ENCODE data around the gene DCTN4.

The DCTN4 gene

DNA sequence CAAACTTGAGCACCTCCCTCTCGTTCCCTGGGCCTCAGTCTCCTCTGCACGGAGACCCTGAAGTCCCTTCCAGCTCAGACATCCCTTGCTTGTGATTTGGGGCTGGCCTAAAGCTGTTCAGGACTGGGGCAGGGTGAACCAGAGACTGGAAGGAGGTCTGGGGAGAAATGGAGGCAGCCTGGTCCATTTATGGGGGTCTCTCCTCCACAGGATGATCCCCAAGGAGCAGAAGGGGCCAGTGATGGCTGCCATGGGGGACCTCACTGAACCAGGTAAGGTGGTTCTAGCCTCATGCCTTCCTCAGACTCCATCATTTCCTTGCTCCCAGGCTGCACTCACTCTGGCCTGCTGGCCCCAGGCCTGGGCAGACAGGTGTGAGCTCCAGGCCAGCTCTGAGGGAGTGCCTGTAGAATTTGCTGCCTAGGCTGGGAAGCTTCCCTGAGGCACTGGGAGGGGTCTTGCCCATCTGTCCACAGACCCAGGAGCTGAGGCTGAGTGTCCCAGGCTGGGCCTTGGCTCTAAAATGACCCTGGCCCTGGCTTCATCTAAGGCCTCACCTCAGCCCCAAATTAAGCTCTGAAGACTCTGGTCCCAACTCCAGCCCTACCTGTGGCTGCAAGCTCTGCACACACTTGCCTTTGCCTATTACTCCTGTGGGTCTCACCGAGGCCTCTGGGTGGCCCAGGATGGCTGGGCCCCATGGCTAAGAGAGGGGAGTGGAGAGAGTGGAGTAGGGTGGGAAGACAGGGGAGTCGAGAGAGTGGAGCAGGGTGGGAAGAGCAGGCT, 95.9 kb downstream of the DCTN4 start:
- no peak for DNase-seq

DNA sequence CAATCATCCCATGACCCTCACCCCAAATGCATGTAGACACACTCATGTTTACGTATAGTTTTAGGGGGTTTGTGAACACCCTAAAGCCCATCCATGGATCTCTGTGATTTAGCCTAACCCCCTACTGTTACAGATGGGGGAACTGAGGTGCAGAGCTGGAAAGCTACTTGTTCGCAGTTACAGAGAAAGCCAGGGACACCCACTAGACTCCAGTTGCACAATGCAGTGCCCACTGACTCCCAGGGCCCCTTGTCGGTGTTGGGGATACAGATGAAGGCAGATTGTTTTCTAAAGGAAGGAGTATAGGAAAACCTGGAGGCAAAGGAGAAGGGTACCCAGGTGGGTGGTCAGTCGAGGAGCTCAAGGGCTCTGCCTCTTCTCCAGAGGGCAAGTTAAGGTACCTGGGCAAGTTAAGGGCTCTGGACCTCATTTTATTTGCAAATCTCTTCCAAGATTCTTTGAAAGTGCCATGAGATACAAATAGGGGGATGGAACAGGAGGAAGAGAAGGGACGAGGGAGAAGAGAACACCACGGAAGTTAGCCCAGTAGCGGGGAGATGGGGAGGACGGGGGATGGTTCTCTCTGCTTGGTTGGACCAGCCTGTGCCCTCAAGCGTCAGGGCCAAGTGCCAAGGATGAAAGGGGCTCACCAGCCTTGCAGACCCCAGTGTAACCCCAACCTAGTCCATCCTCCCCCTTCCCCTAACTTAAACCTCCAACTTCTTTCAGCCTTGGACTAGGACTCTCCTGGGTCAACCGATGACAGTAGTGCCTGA, 96.8 kb downstream of the DCTN4 start:
- no peak for DNase-seq

DNA sequence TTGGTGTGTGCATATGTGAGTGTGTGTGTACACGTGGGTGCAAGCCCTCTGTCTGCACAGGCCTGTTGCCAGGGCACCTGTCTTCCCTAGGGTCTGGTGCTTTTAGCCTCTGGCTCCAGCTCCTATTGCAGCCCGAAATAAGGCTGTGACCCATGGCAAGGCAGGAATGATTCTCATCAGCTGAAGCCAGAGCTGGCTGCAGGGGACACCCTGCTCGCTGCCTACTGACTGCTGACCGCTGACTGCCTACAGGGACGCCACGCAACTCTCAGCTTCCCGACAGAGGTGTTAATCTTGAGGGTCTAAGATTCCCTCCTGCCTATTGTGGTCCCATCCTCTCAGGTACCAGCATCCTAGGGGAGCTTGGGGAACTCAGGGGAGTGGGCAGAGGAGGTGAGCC, 97.7 kb downstream of the DCTN4 start, which contains the start of gene MYOZ3:
Gene MYOZ3 (plus strand): TSS at position 166 of the 400 bp plus-strand sequence. CDS start 1,691 bp downstream, outside the sequence.
- no peak for DNase-seq

DNA sequence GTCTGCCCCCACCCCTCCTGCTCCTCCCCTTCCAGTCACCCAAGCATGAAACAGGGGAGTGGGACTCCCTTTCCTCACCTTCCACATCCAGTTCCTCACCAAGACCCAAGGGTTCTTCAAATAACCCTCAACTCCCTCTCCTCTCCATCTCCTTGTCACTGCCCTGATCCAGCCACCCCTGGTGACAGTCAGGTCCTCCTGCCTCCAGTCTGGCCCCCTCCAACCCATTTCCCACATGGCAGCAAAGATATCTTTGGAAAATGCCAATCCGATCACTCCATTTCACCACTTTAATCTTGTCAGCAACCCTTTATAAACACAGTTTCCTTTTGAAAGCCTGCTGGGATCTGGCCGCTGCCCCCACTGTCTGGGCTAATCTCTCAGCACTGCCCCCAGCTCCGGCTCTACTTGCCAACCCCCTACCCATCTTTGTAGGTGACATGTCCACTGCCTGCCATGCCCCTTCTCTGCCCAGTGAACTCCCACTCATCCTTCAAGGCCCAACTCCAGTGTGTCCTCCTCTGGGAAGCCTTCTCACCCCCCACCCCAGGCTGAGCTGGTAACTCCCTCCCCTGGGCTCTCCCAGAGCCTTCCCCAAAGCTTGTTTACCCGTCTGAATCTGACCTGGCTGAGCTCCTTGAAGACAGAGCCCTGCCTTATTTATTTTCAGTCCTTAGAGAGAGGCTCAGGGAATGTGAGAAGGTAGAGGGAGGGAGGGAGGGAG, 98.5 kb downstream of the DCTN4 start:
- no peak for DNase-seq

DNA sequence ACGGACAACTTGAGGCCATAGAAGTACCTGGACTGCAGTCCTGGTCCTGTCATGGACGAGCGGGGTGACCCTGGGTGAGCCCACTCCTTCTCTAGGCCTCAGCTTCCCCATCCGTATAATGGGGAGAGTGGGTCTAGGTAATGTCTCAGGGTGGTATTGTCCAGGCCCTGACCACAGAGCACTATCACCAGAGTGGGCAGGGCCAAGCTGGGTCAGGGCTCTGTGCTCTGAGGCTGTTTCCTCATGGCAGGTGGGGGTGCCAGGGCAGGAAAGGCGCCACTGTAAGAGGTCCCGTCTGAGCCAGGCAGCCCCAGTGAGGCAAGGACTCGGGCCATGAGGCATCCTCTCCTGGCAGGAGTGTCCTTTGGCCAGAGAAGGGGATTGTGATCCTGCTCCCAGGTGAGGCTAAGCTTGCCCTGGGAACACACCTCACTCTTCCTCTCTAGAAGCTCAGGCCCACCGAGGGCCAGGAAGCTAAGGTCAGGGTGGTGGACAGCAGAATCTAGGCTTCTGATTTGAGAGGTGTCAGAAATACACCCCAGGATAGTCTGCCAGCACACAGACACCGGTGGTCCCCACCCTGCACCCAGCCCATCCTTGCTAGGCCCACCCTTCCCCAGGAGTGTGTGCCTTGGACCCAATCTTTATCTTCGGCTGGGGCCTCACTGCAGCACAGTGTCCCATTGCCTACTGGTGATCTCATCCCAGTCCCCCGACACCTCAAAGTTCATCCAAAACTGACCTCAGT, 99.3 kb downstream of the DCTN4 start:
- DNase-seq, result no peak

DNA sequence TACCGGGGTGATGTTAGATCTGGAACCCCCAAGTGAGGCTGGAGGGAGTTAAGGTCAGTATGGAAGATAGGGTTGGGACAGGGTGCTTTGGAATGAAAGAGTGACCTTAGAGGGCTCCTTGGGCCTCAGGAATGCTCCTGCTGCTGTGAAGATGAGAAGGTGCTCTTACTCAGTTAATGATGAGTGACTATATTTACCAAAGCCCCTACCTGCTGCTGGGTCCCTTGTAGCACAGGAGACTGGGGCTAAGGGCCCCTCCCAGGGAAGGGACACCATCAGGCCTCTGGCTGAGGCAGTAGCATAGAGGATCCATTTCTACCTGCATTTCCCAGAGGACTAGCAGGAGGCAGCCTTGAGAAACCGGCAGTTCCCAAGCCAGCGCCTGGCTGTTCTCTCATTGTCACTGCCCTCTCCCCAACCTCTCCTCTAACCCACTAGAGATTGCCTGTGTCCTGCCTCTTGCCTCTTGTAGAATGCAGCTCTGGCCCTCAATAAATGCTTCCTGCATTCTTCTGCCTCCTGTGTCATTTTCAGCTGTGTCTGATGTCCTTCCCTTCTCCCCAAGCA, 100.0 kb downstream of the DCTN4 start:
- no peak for DNase-seq
